Activated naive CD4-positive, alpha-beta T cell (primary cell): ENCODE data around the gene MRPS5.

ENCODE experiments used
- DNase-seq, 4 experiments: peaks; one replicate each; lab custom pipeline; 2025; lab: John Stamatoyannopoulos, UW

Gene MRPS5

GRCh38 chr2:95061119-95061512, 60.5 kb downstream of the MRPS5 start:
- no peak for DNase-seq

GRCh38 chr2:95060446-95061118, 61.0 kb downstream of the MRPS5 start:
- no peak for DNase-seq

- no peak for DNase-seq
Observed at GRCh38 chr2:95059656-95060370, 61.8 kb downstream of the MRPS5 start.

GRCh38 chr2:95058989-95059641, 62.5 kb downstream of the MRPS5 start:
- DNase-seq = no peak

- DNase-seq = no peak
Observed at GRCh38 chr2:95058466-95058988, 63.1 kb downstream of the MRPS5 start.

- DNase-seq = no peak
Observed at GRCh38 chr2:95057535-95058370, 63.9 kb downstream of the MRPS5 start.

- DNase-seq = no peak
Observed at GRCh38 chr2:95056461-95057459, 64.8 kb downstream of the MRPS5 start.

GRCh38 chr2:95056044-95056443, 65.6 kb downstream of the MRPS5 start:
- no peak for DNase-seq

GRCh38 chr2:95055262-95055661, 66.3 kb downstream of the MRPS5 start:
- DNase-seq = no peak

GRCh38 chr2:95054016-95054415, 67.6 kb downstream of the MRPS5 start:
- DNase-seq = no peak

GRCh38 chr2:95053543-95053942, 68.1 kb downstream of the MRPS5 start:
- no peak for DNase-seq

GRCh38 chr2:95052804-95053479, 68.7 kb downstream of the MRPS5 start:
- DNase-seq = no peak

GRCh38 chr2:95052307-95052706, 69.3 kb downstream of the MRPS5 start:
- no peak for DNase-seq

GRCh38 chr2:95051626-95052025, 70.0 kb downstream of the MRPS5 start:
- DNase-seq = no peak

GRCh38 chr2:95050385-95051300, 71.0 kb downstream of the MRPS5 start:
- DNase-seq = no peak

- DNase-seq = no peak
Observed at GRCh38 chr2:95049961-95050360, 71.6 kb downstream of the MRPS5 start.

- DNase-seq = no peak
Observed at GRCh38 chr2:95049683-95049955, 72.0 kb downstream of the MRPS5 start.

- DNase-seq = no peak
Observed at GRCh38 chr2:95048825-95049682, 72.6 kb downstream of the MRPS5 start.
